Brain microvascular endothelial cell (primary cell): ENCODE results near the gene ZNF423.
A peak's percentile ranks its signal among the peaks of the same experiment; 100 is the strongest.

ENCODE experiments used
- DNase-seq: peaks from one replicate; pipeline ENCODE4 v3.0.0-alpha.2; 2020
- H3K27ac ChIP-seq: fragments of 250-450 bp; sonication (Bioruptor Pico); 2 replicates; pipeline ENCODE4 v1.5.1; 2020; ENCODE audit warnings: mild to moderate bottlenecking, moderate library complexity
- H3K27me3 ChIP-seq: fragments of 250-450 bp; sonication (Bioruptor Pico); replicated peaks from 2 replicates; pipeline ENCODE4 v1.5.1; 2020; ENCODE audit warnings: mild to moderate bottlenecking
- H3K36me3 ChIP-seq: fragments of 250-450 bp; sonication (Bioruptor Pico); replicated peaks from 2 replicates; pipeline ENCODE4 v1.5.1; 2020; ENCODE audit warnings: mild to moderate bottlenecking
- H3K4me3 ChIP-seq: 2 replicates; pipeline ENCODE4 v1.5.1; 2011; ENCODE audit warnings: low read depth, mild to moderate bottlenecking, control low read depth, low read length, moderate library complexity
- in situ Hi-C: cut with HindIII; loops from 2 replicates; pipeline ENCODE4 v1.10.0; 2017; ENCODE audit warnings: low sequenced_read_pairs, low pct_ligation_motif_present
- TF ChIP-seq, protein P1 (sequence below): IDR thresholded peaks from 2 replicates; pipeline ENCODE4 v1.5.1; 2011; ENCODE audit warnings: low read depth, mild to moderate bottlenecking, moderate library complexity, low read length, control low read depth, inconsistent platforms; ENCODE audit errors: missing control alignments

ZNF423 gene

DNA sequence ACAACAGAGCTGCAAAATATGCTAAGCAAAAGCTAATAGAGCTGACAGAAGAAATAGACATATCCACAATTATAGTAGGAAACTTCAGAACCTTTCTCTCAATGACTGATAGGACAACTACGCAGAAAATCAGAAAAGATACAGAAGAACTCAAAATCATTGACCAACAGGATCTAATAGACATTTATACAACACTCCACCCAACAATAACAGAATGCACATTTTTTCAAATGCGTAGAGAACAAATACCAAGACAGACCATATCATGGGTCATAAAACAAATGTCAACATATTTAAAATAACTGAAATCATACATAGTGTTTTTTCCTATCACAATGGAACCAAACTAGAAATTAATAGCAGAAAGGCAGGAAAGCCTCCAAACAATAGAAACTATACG lies 244.9 kb downstream of the ZNF423 start:
- H3K36me3 ChIP-seq, result no peaks in the 10 kb centered on the region
- no peak overlapping the region for H3K27ac ChIP-seq
- no peak overlapping the region for H3K4me3 ChIP-seq
- TF ChIP-seq, protein P1, sequence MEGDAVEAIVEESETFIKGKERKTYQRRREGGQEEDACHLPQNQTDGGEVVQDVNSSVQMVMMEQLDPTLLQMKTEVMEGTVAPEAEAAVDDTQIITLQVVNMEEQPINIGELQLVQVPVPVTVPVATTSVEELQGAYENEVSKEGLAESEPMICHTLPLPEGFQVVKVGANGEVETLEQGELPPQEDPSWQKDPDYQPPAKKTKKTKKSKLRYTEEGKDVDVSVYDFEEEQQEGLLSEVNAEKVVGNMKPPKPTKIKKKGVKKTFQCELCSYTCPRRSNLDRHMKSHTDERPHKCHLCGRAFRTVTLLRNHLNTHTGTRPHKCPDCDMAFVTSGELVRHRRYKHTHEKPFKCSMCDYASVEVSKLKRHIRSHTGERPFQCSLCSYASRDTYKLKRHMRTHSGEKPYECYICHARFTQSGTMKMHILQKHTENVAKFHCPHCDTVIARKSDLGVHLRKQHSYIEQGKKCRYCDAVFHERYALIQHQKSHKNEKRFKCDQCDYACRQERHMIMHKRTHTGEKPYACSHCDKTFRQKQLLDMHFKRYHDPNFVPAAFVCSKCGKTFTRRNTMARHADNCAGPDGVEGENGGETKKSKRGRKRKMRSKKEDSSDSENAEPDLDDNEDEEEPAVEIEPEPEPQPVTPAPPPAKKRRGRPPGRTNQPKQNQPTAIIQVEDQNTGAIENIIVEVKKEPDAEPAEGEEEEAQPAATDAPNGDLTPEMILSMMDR, result no peak
- DNase-seq, result no peak
- in situ Hi-C loops, result no loop called here
- H3K27me3 ChIP-seq, result no peaks in the 10 kb centered on the region

DNA sequence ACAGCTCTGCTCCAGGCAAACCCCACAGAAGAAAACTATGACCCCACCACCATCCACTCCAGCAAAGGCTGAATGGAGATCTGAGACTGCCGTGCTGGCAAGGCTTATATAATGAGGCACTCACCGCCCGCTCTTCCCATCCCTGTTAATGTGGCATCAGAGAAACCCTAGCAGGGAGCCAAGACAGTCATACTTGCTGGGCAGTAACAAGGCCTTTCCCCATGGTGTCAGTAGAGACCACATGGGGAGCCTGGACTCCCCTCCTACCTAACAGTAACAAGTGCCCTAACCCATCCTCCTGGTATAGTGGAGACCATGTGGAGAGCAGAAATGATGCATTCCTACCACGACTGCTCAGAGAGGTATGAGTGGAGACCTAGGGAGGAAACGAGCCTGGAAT lies 247.1 kb downstream of the ZNF423 start:
- Histone ChIP-seq H3K27me3 (no peaks in the 10 kb centered on the region), H3K4me3 (no peak overlapping the region), H3K27ac (no peak overlapping the region), H3K36me3 (no peaks in the 10 kb centered on the region)
- DNase-seq, result peak; percentile 48
- TF ChIP-seq, protein P1, result peak; percentile 89
- in situ Hi-C loops, result no loop called here

DNA sequence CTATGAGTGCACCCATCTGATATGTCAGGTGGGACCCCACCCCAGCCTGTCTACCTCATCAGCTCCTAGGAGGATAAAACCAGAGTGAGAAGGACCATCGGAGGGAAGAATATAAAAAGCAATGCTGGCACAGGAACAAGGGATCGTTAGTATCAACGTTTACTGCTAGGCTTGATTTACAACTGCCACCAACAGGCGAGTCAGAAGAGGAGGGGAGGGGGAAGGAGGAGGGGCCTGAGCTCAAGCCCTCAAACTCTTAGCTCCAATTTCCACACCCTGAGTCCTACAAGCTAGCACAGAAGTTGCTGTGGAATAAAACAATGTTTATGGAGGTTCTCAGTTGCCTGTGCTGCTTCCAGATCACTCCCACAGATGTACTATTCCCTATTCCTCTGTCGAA lies 247.8 kb downstream of the ZNF423 start:
- Histone ChIP-seq H3K4me3 (no peak overlapping the region), H3K27me3 (no peaks in the 10 kb centered on the region), H3K36me3 (no peaks in the 10 kb centered on the region), H3K27ac (no peak overlapping the region)
- no peak for DNase-seq
- TF ChIP-seq, protein P1, result no peak
- in situ Hi-C loops, result no loop called here

DNA sequence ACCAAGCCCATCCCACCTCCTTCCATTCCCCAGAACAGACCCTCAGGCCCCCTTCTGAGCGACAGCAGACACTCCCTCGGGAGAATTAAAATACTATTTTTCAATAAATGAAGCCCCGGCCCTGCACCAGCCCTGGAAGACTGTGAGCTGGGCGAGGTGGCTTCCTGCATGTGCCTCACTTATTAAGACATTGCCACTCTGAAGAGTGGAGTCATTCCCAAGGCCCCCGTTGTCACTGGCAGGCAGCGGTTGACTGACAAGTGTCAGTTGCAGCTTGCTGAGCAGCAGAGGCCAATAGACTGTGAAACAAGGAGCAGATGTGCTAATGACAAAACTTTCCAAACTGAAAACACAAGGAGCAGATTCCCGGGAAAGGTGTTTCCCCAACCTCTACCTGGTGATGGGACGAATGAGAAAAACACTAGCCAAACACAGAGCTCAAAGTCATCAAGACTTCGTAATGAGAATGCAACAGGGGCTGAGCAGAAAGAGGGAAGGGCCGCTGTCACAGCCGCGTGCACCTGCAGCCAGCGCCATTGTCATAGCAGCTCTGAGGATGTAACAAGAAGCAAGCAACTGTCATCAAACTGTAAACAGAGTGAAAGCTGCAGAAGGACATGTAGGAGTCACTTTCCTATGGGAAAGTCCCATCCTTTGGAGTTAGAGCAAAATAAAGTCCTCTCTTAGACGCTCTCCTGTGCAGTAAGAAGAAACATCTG lies 250.2 kb downstream of the ZNF423 start:
- H3K27me3 ChIP-seq, result no peaks in the 10 kb centered on the region
- H3K36me3 ChIP-seq, result no peaks in the 10 kb centered on the region
- no peak for DNase-seq
- no peak overlapping the region for H3K27ac ChIP-seq
- TF ChIP-seq, protein P1, result no peak
- H3K4me3 ChIP-seq, result no peak overlapping the region
- in situ Hi-C loops, result no loop called here

GRCh38 chr16:49604602-49605001 lies 251.3 kb downstream of the ZNF423 start:
- TF ChIP-seq, protein P1, result no peak
- H3K36me3 ChIP-seq, result no peaks in the 10 kb centered on the region
- no peaks in the 10 kb centered on the region for H3K27me3 ChIP-seq
- no peak overlapping the region for H3K27ac ChIP-seq
- DNase-seq, result no peak
- in situ Hi-C loops, result no loop called here
- no peak overlapping the region for H3K4me3 ChIP-seq

DNA sequence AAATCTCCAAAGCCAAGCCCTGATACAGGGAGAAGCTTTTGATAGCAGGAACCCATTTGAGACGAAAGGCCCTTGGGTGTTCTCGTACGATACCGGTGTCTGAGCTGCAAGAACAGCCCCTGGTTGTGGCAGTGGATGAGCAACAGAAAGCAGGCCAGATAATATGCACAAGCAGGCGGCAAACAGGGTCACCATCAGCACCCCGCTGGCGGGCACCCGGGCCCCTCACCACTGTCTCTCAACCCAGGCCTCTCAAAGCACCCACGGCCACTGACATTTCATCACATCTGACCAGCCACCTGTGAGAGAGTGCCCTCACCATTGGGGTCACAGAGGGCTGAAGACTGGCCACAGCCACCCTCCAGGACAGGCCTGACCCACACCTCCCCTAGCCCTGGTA lies 252.0 kb downstream of the ZNF423 start:
- DNase-seq, result no peak
- Histone ChIP-seq H3K27ac (no peak overlapping the region), H3K4me3 (no peak overlapping the region), H3K27me3 (no peaks in the 10 kb centered on the region), H3K36me3 (no peaks in the 10 kb centered on the region)
- TF ChIP-seq, protein P1, result no peak
- in situ Hi-C loops, result no loop called here
